ENCODE measurements around the gene MICAL2. TPM values are rescaled to one million over a fixed set of nuclear protein-coding genes. Genes with fewer than 3 reads are reported as not detected.

The MICAL2 gene
- total and polyA plus RNA-seq, 10 of the 15 experiments (the other 5 are each of a cell fraction or from before 2014, with no cell fraction given), result 0.90 to 5.6 (median 2.4) TPM

DNA sequence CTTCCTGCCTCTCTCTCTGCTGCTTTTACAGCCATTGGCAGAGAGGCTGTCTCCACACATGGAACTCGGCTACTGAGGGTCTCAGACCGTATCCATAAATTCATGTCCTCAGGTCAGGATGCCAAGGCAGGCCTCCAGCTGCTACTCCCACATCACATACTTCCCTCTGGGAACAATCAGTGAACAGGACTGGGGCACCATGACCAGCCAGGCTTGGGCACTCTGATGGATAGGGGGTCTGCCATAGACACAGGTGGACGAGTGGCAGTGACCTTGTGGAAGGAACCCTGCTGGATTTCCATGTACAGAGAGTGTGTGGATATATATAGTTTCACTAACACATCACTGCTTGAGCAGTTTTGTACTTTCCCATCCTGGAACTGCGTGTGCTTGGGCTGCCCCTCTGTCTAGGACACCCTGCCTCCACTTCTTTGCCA lies 169.3 kb downstream of the MICAL2 start:
- Histone ChIP-seq H3K4me3 (no peak overlapping the region), H3K9ac (ENCODE audit: control insufficient read depth, insufficient read depth, low read length) (no peak overlapping the region), H3K9me3 (replicated peaks; ENCODE audit: control insufficient read depth, insufficient read depth, low read length) (no peaks in the 10 kb centered on the region), H4K20me1 (ENCODE audit: control insufficient read depth, insufficient read depth) (no peaks in the 10 kb centered on the region), H2AFZ (ENCODE audit: control insufficient read depth, low read depth, low read length) (no peak overlapping the region), H3K4me1 (ENCODE audit: control insufficient read depth, insufficient read depth, low read length) (no peaks in the 10 kb centered on the region), H3K27me3 (replicated peaks in 1 of 2; ENCODE audit: control insufficient read depth in 2 of 2, insufficient read depth in 2 of 2, low read length in 1 of 2) (no peaks in the 10 kb centered on the region; a peak in 2 of 4 replicates), H3K27ac (ENCODE audit: control insufficient read depth, insufficient read depth) (no peak overlapping the region), H3K36me3 (ENCODE audit: control insufficient read depth in 2 of 2, insufficient read depth in 2 of 2, low read length in 1 of 2) (no peaks in the 10 kb centered on the region), H3K4me2 (ENCODE audit: control insufficient read depth, insufficient read depth) (no peak overlapping the region), H3K79me2 (ENCODE audit: control insufficient read depth, insufficient read depth, low read length) (no peaks in the 10 kb centered on the region)
- in situ Hi-C loops (cut with MboI) (loop anchor here (5.0 to 25.0 kb wide), 2 partner anchors 232 to 492 kb away; no protein-coding TSS in a partner anchor), intact Hi-C loops (cut with micrococcal nuclease; ENCODE audit: unreplicated experiment) (loop anchor here (5.0 kb wide), 1 partner anchor 117 kb away; no protein-coding TSS in a partner anchor)
- ChIA-PET RAD21 (ENCODE audit: unreplicated experiment) (interaction anchor here (0.7 to 4.6 kb wide), 6 partner anchors 43 to 609 kb away, joined by 3 to 59 read pairs (median 4); no protein-coding TSS in a partner anchor), POLR2A (no interaction called here), SMC1A (ENCODE audit: uncharacterized antibody, unreplicated experiment) (interaction anchor here (1.2 to 3.6 kb wide), 3 partner anchors 116 to 235 kb away, joined by 3 to 43 read pairs (median 13); no protein-coding TSS in a partner anchor), CTCF (interaction anchor here (1.9 to 16.7 kb wide), 6 partner anchors 9 to 235 kb away, joined by 7 to 214 read pairs (median 38); no protein-coding TSS in a partner anchor)
- BruUV-seq (replicated peaks), result no TSS peak
- ATAC-seq (no peak), DNase-seq (ENCODE audit: low read depth, low spot score) (no peak), FAIRE-seq (no peak)
- TF ChIP-seq RBBP5 (conservative IDR thresholded peaks at IDR 0.05), result no peak
- no peak for TF ChIP-seq ZNF207 (IDR thresholded peaks at IDR 0.05; ENCODE audit: borderline replicate concordance)
- no peak for TF ChIP-seq ZZZ3 (IDR thresholded peaks at IDR 0.05; ENCODE audit: control insufficient read depth, insufficient read length, low read depth)
- no peak for TF ChIP-seq CBFB (IDR thresholded peaks at IDR 0.05; ENCODE audit: low read depth)
- TF ChIP-seq, protein P1, sequence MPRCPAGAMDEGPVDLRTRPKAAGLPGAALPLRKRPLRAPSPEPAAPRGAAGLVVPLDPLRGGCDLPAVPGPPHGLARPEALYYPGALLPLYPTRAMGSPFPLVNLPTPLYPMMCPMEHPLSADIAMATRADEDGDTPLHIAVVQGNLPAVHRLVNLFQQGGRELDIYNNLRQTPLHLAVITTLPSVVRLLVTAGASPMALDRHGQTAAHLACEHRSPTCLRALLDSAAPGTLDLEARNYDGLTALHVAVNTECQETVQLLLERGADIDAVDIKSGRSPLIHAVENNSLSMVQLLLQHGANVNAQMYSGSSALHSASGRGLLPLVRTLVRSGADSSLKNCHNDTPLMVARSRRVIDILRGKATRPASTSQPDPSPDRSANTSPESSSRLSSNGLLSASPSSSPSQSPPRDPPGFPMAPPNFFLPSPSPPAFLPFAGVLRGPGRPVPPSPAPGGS (IDR thresholded peaks at IDR 0.05; ENCODE audit: borderline replicate concordance, insufficient read depth, low read depth, low read length, poor library complexity, severe bottlenecking), result no peak
- no peak for TF ChIP-seq RAD51 (IDR thresholded peaks at IDR 0.05)
- TF ChIP-seq KLF5 (IDR thresholded peaks at IDR 0.05; ENCODE audit: partially characterized antibody), result no peak
- no peak for TF ChIP-seq HDAC6 (IDR thresholded peaks at IDR 0.05; ENCODE audit: unreplicated experiment)
- no peak for TF ChIP-seq CREM (IDR thresholded peaks at IDR 0.05; ENCODE audit: low read depth)
- no peak for TF ChIP-seq TCF12 (IDR thresholded peaks at IDR 0.05; ENCODE audit: low read depth, low read length)
- no peak for TF ChIP-seq STAT1 (conservative IDR thresholded peaks at IDR 0.05)
- TF ChIP-seq, protein P2, sequence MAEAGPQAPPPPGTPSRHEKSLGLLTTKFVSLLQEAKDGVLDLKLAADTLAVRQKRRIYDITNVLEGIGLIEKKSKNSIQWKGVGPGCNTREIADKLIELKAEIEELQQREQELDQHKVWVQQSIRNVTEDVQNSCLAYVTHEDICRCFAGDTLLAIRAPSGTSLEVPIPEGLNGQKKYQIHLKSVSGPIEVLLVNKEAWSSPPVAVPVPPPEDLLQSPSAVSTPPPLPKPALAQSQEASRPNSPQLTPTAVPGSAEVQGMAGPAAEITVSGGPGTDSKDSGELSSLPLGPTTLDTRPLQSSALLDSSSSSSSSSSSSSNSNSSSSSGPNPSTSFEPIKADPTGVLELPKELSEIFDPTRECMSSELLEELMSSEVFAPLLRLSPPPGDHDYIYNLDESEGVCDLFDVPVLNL (IDR thresholded peaks at IDR 0.05; ENCODE audit: low read depth, low read length), result no peak
- WGBS (ENCODE audit: insufficient coverage, insufficient replicate concordance, low lambda C conversion rate, missing lambda C conversion rate), result 0% methylated on average over 4 of the region's 4 CpGs
